Activated T-cell treated with anti-CD3 and anti-CD28 coated beads for 1 hour (primary cell): Measurements from ENCODE around the gene LEMD2.

ENCODE experiments used
- DNase-seq: peaks from one replicate; pipeline ENCODE4 v3.0.0-alpha.2; 2020; ENCODE audit warnings: low read depth

LEMD2 gene

GRCh38 chr6:33794910-33795623 is 6.1 kb upstream of the LEMD2 start:
- DNase-seq, result no peak

- no peak for DNase-seq
Measured at GRCh38 chr6:33792981-33793380, 4.1 kb upstream of the LEMD2 start.

- DNase-seq, result no peak
Measured at GRCh38 chr6:33791620-33792019, 2.7 kb upstream of the LEMD2 start.

- DNase-seq, result no peak
Measured at GRCh38 chr6:33790910-33791309, 2.0 kb upstream of the LEMD2 start.

GRCh38 chr6:33790379-33790778 is 1.4 kb upstream of the LEMD2 start:
- no peak for DNase-seq

- no peak for DNase-seq
Measured at GRCh38 chr6:33789550-33789895, 593 bp upstream of the LEMD2 start.

GRCh38 chr6:33787954-33788693 is 806 bp downstream of the LEMD2 start:
- DNase-seq, result peak; percentile 40

GRCh38 chr6:33787346-33787953 is 1.5 kb downstream of the LEMD2 start:
- no peak for DNase-seq

- no peak for DNase-seq
Measured at GRCh38 chr6:33786736-33787135, 2.2 kb downstream of the LEMD2 start.

- DNase-seq, result no peak
Measured at GRCh38 chr6:33785778-33786177, 3.2 kb downstream of the LEMD2 start.

GRCh38 chr6:33784787-33785186 is 4.1 kb downstream of the LEMD2 start:
- no peak for DNase-seq

- DNase-seq, result no peak
Measured at GRCh38 chr6:33783781-33784520, 5.0 kb downstream of the LEMD2 start.

- DNase-seq, result no peak
Measured at GRCh38 chr6:33782561-33782960, 6.4 kb downstream of the LEMD2 start.

GRCh38 chr6:33781131-33781975 is 7.6 kb downstream of the LEMD2 start:
- DNase-seq, result no peak

GRCh38 chr6:33779895-33780294 is 9.0 kb downstream of the LEMD2 start:
- DNase-seq, result no peak

GRCh38 chr6:33779290-33779689 is 9.6 kb downstream of the LEMD2 start:
- no peak for DNase-seq

GRCh38 chr6:33778444-33779121 is 10.3 kb downstream of the LEMD2 start:
- DNase-seq, result no peak

- no peak for DNase-seq
Measured at GRCh38 chr6:33777398-33778388, 11.2 kb downstream of the LEMD2 start.

- DNase-seq, result no peak
Measured at GRCh38 chr6:33776764-33777163, 12.2 kb downstream of the LEMD2 start.

GRCh38 chr6:33776186-33776585 is 12.7 kb downstream of the LEMD2 start:
- DNase-seq, result no peak
